ENCODE data around the gene SPN.

DNA sequence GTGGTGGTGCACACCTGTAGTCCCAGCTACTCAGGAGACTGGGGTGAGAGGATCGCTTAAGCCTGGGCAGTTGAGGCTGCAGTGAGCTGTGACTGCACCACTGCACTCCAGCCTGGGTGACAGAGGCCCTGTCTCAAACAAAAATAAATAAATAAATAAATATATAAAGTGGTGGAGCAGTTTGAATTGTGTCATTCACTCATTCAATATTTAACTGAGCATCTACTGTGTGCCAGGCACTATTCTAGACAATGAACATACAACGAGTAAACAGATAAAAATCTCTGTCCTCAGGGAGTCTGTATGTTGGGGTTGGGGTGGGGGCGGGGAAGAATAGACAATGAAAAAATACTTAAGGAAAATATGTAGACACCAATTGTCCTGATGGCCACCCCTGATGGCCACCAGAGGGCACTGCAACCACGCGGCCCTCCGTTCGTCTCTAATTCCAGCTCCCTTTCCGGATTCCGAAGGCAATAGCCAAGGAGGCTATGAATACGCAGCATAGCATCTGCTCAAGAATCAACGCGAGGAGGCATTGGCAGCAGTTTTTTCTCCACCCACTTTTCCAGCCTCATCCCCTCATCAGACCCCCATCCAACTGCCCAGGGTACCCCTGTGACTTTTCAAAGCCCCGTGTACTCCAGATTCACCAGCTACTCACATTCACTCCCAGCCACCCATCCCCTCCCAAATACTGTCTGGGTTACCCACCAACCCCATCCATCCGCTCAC is 37.4 kb downstream of the SPN start:
- TF ChIP-seq, protein P1, sequence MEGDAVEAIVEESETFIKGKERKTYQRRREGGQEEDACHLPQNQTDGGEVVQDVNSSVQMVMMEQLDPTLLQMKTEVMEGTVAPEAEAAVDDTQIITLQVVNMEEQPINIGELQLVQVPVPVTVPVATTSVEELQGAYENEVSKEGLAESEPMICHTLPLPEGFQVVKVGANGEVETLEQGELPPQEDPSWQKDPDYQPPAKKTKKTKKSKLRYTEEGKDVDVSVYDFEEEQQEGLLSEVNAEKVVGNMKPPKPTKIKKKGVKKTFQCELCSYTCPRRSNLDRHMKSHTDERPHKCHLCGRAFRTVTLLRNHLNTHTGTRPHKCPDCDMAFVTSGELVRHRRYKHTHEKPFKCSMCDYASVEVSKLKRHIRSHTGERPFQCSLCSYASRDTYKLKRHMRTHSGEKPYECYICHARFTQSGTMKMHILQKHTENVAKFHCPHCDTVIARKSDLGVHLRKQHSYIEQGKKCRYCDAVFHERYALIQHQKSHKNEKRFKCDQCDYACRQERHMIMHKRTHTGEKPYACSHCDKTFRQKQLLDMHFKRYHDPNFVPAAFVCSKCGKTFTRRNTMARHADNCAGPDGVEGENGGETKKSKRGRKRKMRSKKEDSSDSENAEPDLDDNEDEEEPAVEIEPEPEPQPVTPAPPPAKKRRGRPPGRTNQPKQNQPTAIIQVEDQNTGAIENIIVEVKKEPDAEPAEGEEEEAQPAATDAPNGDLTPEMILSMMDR (IDR thresholded peaks at IDR 0.05; ENCODE audit: insufficient read depth, low read length): peak; percentile 96
- TF ChIP-seq POLR2AphosphoS5 (IDR thresholded peaks at IDR 0.05; ENCODE audit: low read depth): no peak
- TF ChIP-seq, protein P2, sequence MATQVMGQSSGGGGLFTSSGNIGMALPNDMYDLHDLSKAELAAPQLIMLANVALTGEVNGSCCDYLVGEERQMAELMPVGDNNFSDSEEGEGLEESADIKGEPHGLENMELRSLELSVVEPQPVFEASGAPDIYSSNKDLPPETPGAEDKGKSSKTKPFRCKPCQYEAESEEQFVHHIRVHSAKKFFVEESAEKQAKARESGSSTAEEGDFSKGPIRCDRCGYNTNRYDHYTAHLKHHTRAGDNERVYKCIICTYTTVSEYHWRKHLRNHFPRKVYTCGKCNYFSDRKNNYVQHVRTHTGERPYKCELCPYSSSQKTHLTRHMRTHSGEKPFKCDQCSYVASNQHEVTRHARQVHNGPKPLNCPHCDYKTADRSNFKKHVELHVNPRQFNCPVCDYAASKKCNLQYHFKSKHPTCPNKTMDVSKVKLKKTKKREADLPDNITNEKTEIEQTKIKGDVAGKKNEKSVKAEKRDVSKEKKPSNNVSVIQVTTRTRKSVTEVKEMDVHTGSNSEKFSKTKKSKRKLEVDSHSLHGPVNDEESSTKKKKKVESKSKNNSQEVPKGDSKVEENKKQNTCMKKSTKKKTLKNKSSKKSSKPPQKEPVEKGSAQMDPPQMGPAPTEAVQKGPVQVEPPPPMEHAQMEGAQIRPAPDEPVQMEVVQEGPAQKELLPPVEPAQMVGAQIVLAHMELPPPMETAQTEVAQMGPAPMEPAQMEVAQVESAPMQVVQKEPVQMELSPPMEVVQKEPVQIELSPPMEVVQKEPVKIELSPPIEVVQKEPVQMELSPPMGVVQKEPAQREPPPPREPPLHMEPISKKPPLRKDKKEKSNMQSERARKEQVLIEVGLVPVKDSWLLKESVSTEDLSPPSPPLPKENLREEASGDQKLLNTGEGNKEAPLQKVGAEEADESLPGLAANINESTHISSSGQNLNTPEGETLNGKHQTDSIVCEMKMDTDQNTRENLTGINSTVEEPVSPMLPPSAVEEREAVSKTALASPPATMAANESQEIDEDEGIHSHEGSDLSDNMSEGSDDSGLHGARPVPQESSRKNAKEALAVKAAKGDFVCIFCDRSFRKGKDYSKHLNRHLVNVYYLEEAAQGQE (IDR thresholded peaks at IDR 0.05; ENCODE audit: insufficient replicate concordance, low read depth): no peak
- TF ChIP-seq GABPA (IDR thresholded peaks at IDR 0.05; ENCODE audit: low read depth): no peak
